ENCODE results near the gene GTPBP2. TPM values are rescaled to one million over a fixed set of nuclear protein-coding genes. Genes with fewer than 3 reads are reported as not detected.
A peak's percentile ranks its signal among the peaks of the same experiment; 100 is the strongest.

GTPBP2 gene
- total and polyA plus RNA-seq, 2 of the 13 experiments (the other 11 are each of a cell fraction or from before 2014, with no cell fraction given), result 26.9 to 88.2 TPM

DNA sequence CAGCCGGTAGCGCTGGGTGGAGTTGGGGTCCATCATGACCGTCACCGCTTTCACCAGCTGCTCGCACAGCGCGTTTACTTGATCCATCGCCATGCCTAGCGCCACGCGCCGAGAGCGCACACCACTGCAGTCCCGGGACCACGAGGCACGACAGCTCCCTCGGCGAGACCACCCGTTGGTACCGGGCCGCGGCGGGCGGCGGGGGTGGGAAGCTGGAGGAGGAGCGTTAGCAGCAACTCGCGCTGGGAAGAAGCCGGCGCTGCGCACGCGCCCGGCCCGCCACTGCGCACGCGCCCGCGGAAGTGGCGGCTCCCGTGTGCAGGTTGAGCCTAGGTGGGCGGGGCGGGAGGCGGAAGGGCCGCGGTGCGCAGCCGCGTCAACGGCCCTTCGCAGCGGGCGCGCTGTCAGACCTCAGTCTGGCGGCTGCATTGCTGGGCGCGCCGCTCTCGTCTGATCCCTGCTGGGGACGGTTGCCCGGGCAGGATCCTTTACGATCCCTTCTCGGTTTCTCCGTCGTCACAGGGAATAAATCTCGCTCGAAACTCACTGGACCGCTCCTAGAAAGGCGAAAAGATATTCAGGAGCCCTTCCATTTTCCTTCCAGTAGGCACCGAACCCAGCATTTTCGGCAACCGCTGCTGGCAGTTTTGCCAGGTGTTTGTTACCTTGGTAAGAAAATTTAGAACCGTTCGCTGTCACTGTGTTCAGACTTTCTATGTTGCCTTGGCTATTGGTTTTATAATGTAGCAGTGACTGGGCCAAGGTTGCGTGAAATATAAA lies 53.1 kb downstream of the GTPBP2 start, which contains the start of the genes POLH and XPO5 (continued):
- TF ChIP-seq, protein P1, sequence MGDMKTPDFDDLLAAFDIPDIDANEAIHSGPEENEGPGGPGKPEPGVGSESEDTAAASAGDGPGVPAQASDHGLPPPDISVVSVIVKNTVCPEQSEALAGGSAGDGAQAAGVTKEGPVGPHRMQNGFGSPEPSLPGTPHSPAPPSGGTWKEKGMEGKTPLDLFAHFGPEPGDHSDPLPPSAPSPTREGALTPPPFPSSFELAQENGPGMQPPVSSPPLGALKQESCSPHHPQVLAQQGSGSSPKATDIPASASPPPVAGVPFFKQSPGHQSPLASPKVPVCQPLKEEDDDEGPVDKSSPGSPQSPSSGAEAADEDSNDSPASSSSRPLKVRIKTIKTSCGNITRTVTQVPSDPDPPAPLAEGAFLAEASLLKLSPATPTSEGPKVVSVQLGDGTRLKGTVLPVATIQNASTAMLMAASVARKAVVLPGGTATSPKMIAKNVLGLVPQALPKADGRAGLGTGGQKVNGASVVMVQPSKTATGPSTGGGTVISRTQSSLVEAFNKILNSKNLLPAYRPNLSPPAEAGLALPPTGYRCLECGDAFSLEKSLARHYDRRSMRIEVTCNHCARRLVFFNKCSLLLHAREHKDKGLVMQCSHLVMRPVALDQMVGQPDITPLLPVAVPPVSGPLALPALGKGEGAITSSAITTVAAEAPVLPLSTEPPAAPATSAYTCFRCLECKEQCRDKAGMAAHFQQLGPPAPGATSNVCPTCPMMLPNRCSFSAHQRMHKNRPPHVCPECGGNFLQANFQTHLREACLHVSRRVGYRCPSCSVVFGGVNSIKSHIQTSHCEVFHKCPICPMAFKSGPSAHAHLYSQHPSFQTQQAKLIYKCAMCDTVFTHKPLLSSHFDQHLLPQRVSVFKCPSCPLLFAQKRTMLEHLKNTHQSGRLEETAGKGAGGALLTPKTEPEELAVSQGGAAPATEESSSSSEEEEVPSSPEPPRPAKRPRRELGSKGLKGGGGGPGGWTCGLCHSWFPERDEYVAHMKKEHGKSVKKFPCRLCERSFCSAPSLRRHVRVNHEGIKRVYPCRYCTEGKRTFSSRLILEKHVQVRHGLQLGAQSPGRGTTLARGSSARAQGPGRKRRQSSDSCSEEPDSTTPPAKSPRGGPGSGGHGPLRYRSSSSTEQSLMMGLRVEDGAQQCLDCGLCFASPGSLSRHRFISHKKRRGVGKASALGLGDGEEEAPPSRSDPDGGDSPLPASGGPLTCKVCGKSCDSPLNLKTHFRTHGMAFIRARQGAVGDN (CRISPR knock-in tag; IDR thresholded peaks at IDR 0.05), result peak; percentile 98
- TF ChIP-seq ZNF879 (CRISPR knock-in tag; IDR thresholded peaks at IDR 0.05), result no peak; the same call in 1 of the 2 replicates
- peak; percentile 15; the same call in 1 of the 2 replicates for TF ChIP-seq CREB1 (IDR thresholded peaks at IDR 0.05)
- no peak for TF ChIP-seq CREB1 (CRISPR knock-in tag; IDR thresholded peaks at IDR 0.05)
- TF ChIP-seq IRF2 (CRISPR knock-in tag; IDR thresholded peaks at IDR 0.05), result peak; percentile 89
- TF ChIP-seq, protein P2, sequence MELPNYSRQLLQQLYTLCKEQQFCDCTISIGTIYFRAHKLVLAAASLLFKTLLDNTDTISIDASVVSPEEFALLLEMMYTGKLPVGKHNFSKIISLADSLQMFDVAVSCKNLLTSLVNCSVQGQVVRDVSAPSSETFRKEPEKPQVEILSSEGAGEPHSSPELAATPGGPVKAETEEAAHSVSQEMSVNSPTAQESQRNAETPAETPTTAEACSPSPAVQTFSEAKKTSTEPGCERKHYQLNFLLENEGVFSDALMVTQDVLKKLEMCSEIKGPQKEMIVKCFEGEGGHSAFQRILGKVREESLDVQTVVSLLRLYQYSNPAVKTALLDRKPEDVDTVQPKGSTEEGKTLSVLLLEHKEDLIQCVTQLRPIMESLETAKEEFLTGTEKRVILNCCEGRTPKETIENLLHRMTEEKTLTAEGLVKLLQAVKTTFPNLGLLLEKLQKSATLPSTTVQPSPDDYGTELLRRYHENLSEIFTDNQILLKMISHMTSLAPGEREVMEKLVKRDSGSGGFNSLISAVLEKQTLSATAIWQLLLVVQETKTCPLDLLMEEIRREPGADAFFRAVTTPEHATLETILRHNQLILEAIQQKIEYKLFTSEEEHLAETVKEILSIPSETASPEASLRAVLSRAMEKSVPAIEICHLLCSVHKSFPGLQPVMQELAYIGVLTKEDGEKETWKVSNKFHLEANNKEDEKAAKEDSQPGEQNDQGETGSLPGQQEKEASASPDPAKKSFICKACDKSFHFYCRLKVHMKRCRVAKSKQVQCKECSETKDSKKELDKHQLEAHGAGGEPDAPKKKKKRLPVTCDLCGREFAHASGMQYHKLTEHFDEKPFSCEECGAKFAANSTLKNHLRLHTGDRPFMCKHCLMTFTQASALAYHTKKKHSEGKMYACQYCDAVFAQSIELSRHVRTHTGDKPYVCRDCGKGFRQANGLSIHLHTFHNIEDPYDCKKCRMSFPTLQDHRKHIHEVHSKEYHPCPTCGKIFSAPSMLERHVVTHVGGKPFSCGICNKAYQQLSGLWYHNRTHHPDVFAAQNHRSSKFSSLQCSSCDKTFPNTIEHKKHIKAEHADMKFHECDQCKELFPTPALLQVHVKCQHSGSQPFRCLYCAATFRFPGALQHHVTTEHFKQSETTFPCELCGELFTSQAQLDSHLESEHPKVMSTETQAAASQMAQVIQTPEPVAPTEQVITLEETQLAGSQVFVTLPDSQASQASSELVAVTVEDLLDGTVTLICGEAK (IDR thresholded peaks at IDR 0.05), result no peak
- TF ChIP-seq, protein P2 (CRISPR knock-in tag; IDR thresholded peaks at IDR 0.05), result peak; percentile 75
- no peak for TF ChIP-seq SMC3 (IDR thresholded peaks at IDR 0.05; ENCODE audit: low read length)
- TF ChIP-seq SMYD3 (CRISPR knock-in tag; IDR thresholded peaks at IDR 0.05), result peak; percentile 93
- TF ChIP-seq, protein P3, sequence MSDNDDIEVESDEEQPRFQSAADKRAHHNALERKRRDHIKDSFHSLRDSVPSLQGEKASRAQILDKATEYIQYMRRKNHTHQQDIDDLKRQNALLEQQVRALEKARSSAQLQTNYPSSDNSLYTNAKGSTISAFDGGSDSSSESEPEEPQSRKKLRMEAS (IDR thresholded peaks at IDR 0.05), result peak; percentile 88
- no peak; the same call in 1 of the 2 replicates for TF ChIP-seq TSC22D2 (CRISPR knock-in tag; IDR thresholded peaks at IDR 0.05; ENCODE audit: borderline replicate concordance)
- TF ChIP-seq PHF5A (CRISPR knock-in tag; IDR thresholded peaks at IDR 0.05; ENCODE audit: low read depth, unreplicated experiment), result no peak
- peak; percentile 89 for TF ChIP-seq ELF3 (CRISPR knock-in tag; IDR thresholded peaks at IDR 0.05)
- TF ChIP-seq MIER3 (CRISPR knock-in tag; IDR thresholded peaks at IDR 0.05; ENCODE audit: borderline replicate concordance), result peak; percentile 72; the same call in 1 of the 2 replicates
- peak; percentile 44; the same call in 1 of the 2 replicates for TF ChIP-seq FOXJ3 (CRISPR knock-in tag; IDR thresholded peaks at IDR 0.05; ENCODE audit: borderline replicate concordance)
